Fibroblast of lung (primary cell): ENCODE measurements around the gene CPEB2. TPM values are rescaled to one million over a fixed set of nuclear protein-coding genes. Genes with fewer than 3 reads are reported as not detected.

Source experiments
- DNase-seq, 2 donors: peaks; one replicate each; pipeline versions ENCODE4 v3.0.0 to v3.0.0-alpha.2; 2010; ENCODE audit warnings: low read depth in 2 of 2
- H2AFZ ChIP-seq: 2 replicates; pipeline ENCODE4 v1.5.1; 2012; ENCODE audit warnings: low read length, control low read depth, inconsistent platforms
- H3K27ac ChIP-seq: 2 replicates; pipeline ENCODE4 v1.5.1; 2011; ENCODE audit warnings: low read length, control low read depth; ENCODE audit not compliant: insufficient read depth
- H3K27me3 ChIP-seq: 2 replicates; pipeline ENCODE4 v1.5.1; 2011; ENCODE audit warnings: mild to moderate bottlenecking, low read length; ENCODE audit not compliant: control insufficient read depth, insufficient read depth
- H3K36me3 ChIP-seq: 2 replicates; pipeline ENCODE4 v1.5.1; 2011; ENCODE audit warnings: low read length; ENCODE audit not compliant: control insufficient read depth, insufficient read depth
- H3K4me1 ChIP-seq: 2 replicates; pipeline ENCODE4 v1.5.1; 2011; ENCODE audit warnings: low read length; ENCODE audit not compliant: control insufficient read depth, insufficient read depth; ENCODE audit errors: extremely low read depth
- H3K4me2 ChIP-seq: 2 replicates; pipeline ENCODE4 v1.5.1; 2011; ENCODE audit warnings: low read length, control low read depth; ENCODE audit not compliant: insufficient read depth; ENCODE audit errors: extremely low read depth
- H3K4me3 ChIP-seq, 4 experiments: fragments of 200-600 bp in 1 of 4; sonication (generic) in 1 of 4; replicated peaks in 1 of 4; 2 replicates each; pipeline ENCODE4 v1.5.1; 2011 to 2016; ENCODE audit warnings: low read length in 4 of 4, low read depth in 3 of 4, mild to moderate bottlenecking in 3 of 4, control low read depth in 2 of 4, inconsistent platforms in 1 of 4, mixed read lengths in 1 of 4; ENCODE audit not compliant: insufficient read depth in 1 of 4; ENCODE audit errors: control extremely low read depth in 1 of 4
- H3K79me2 ChIP-seq: 2 replicates; pipeline ENCODE4 v1.5.1; 2012; ENCODE audit warnings: mild to moderate bottlenecking, low read length, inconsistent platforms; ENCODE audit not compliant: control insufficient read depth, insufficient read depth
- H3K9ac ChIP-seq: 2 replicates; pipeline ENCODE4 v1.5.1; 2011; ENCODE audit warnings: mild to moderate bottlenecking, low read length, control low read depth; ENCODE audit not compliant: insufficient read depth
- H3K9me3 ChIP-seq: 2 replicates; pipeline ENCODE4 v1.5.1; 2012; ENCODE audit warnings: low read depth, low read length; ENCODE audit not compliant: control insufficient read depth, insufficient read depth
- H4K20me1 ChIP-seq: 2 replicates; pipeline ENCODE4 v1.5.1; 2011; ENCODE audit warnings: low read length; ENCODE audit not compliant: control insufficient read depth, insufficient read depth; ENCODE audit errors: extremely low read depth
- CTCF ChIP-seq, 2 donors: IDR thresholded peaks in 1 of 2; conservative IDR thresholded peaks in 1 of 2; 1 replicate in 1 of 2; 2 replicates in 1 of 2; pipeline ENCODE4 v1.5.1; 2011 to 2012; ENCODE audit warnings: low read length in 2 of 2, control low read depth in 1 of 2, inconsistent platforms in 1 of 2, low read depth in 1 of 2, mild to moderate bottlenecking in 1 of 2
- EZH2 ChIP-seq: IDR thresholded peaks from 2 replicates; pipeline ENCODE4 v1.5.1; 2012; ENCODE audit warnings: low read length, control low read depth, mild to moderate bottlenecking; ENCODE audit errors: missing control alignments
- polyA plus RNA-seq, 2 donors: library from polyadenylated mRNA; depleted of rRNA in 1 of 2; stranded (reverse) in 1 of 2; unstranded in 1 of 2; fragments of >200 nt; gene quantifications; 2 replicates each; pipeline ENCODE4 v1.2.1, GENCODE V29; 2011 to 2012; ENCODE audit warnings: missing spikeins in 1 of 2
- total RNA-seq: library from RNA; depleted of rRNA; stranded (reverse); fragments of >200 nt; gene quantifications from 2 replicates; pipeline ENCODE4 v1.2.1, GENCODE V29; 2014

Gene CPEB2
- total and polyA plus RNA-seq, 2 donors (not counting 1 experiment from before 2014, with no cell fraction given) = 18.6 to 19.0 TPM

GRCh38 chr4:15043226-15043625, 40.9 kb downstream of the CPEB2 start:
- no peak overlapping the region for H3K9ac ChIP-seq
- DNase-seq = no peak
- no peaks in the 10 kb centered on the region for H3K36me3 ChIP-seq
- no peak overlapping the region for H3K4me3 ChIP-seq
- no peaks in the 10 kb centered on the region for H4K20me1 ChIP-seq
- no peak overlapping the region for H3K27ac ChIP-seq
- no peaks in the 10 kb centered on the region for H3K27me3 ChIP-seq
- no peak overlapping the region for H2AFZ ChIP-seq
- H3K79me2 ChIP-seq = peaks cover 12% of the 10 kb centered on the region
- TF ChIP-seq CTCF (conservative IDR thresholded peaks at IDR 0.05 in 1 of 2, IDR thresholded peaks at IDR 0.05 in 1 of 2; ENCODE audit: low read depth in 1 of 2, low read length in 2 of 2) (peak in 1 of 2 donors; percentile 29), EZH2 (no peak)
- no peaks in the 10 kb centered on the region for H3K4me1 ChIP-seq
- no peak overlapping the region for H3K4me2 ChIP-seq
- no peaks in the 10 kb centered on the region for H3K9me3 ChIP-seq

GRCh38 chr4:15043922-15044321, 41.6 kb downstream of the CPEB2 start:
- Histone ChIP-seq H3K4me3 (no peak overlapping the region), H3K9me3 (no peaks in the 10 kb centered on the region), H3K79me2 (peaks cover 11% of the 10 kb centered on the region), H4K20me1 (no peaks in the 10 kb centered on the region), H3K4me1 (no peaks in the 10 kb centered on the region), H3K9ac (no peak overlapping the region), H3K27ac (no peak overlapping the region), H3K4me2 (no peak overlapping the region), H3K36me3 (no peaks in the 10 kb centered on the region), H3K27me3 (no peaks in the 10 kb centered on the region), H2AFZ (no peak overlapping the region)
- TF ChIP-seq EZH2 = no peak
- no peak for TF ChIP-seq CTCF (conservative IDR thresholded peaks at IDR 0.05 in 1 of 2, IDR thresholded peaks at IDR 0.05 in 1 of 2; ENCODE audit: low read depth in 1 of 2, low read length in 2 of 2)
- DNase-seq = peak in 1 of 2 donors; percentile 25

GRCh38 chr4:15054541-15054940, 52.3 kb downstream of the CPEB2 start:
- Histone ChIP-seq H3K27ac (no peak overlapping the region), H3K79me2 (peaks cover 9% of the 10 kb centered on the region), H3K36me3 (peaks cover 9% of the 10 kb centered on the region), H4K20me1 (no peaks in the 10 kb centered on the region), H3K4me1 (no peaks in the 10 kb centered on the region), H3K9me3 (no peaks in the 10 kb centered on the region), H3K27me3 (no peaks in the 10 kb centered on the region), H2AFZ (no peak overlapping the region), H3K9ac (no peak overlapping the region), H3K4me3 (no peak overlapping the region), H3K4me2 (no peak overlapping the region)
- no peak for TF ChIP-seq CTCF (conservative IDR thresholded peaks at IDR 0.05 in 1 of 2, IDR thresholded peaks at IDR 0.05 in 1 of 2; ENCODE audit: low read depth in 1 of 2, low read length in 2 of 2)
- no peak for DNase-seq
